Stimulated activated naive B cell treated with anti-CD40 and anti-IgM and Interleukin-4, amounts not matched to agents 10 μg/mL and 1 μg/mL and 100 μg/mL, for 72 hours (primary cell): ENCODE data around the gene COL9A3.

ENCODE experiments used
- ATAC-seq, 2 donors: fragments of 150-1000 bp; cut with Tn5 transposase; replicated peaks; 2 replicates each; pipeline ENCODE4 v1.10.0; 2021; ENCODE audit warnings: moderate library complexity in 1 of 2
- DNase-seq: peaks from one replicate; pipeline ENCODE4 v3.0.0; 2021
- H3K27ac Mint-ChIP-seq: one replicate; pipeline ENCODE4 v1.8.0; 2022; ENCODE audit warnings: mild to moderate bottlenecking, mixed read lengths
- H3K27me3 Mint-ChIP-seq, 2 donors: one replicate each; pipeline ENCODE4 v1.8.0; 2022; ENCODE audit warnings: mixed read lengths in 2 of 2
- H3K36me3 Mint-ChIP-seq, 2 donors: one replicate each; pipeline ENCODE4 v1.8.0; 2022; ENCODE audit warnings: mixed read lengths in 2 of 2, mild to moderate bottlenecking in 1 of 2
- H3K4me1 Mint-ChIP-seq, 2 donors: one replicate each; pipeline ENCODE4 v1.8.0; 2022; ENCODE audit warnings: mixed read lengths in 2 of 2, mild to moderate bottlenecking in 1 of 2
- H3K4me3 Mint-ChIP-seq, 2 donors: one replicate each; pipeline ENCODE4 v1.8.0; 2022; ENCODE audit warnings: mild to moderate bottlenecking in 2 of 2, mixed read lengths in 2 of 2, moderate library complexity in 1 of 2
- H3K9me3 Mint-ChIP-seq, 2 donors: one replicate each; pipeline ENCODE4 v1.8.0; 2022; ENCODE audit warnings: mixed read lengths in 2 of 2, mild to moderate bottlenecking in 1 of 2

Gene COL9A3

DNA sequence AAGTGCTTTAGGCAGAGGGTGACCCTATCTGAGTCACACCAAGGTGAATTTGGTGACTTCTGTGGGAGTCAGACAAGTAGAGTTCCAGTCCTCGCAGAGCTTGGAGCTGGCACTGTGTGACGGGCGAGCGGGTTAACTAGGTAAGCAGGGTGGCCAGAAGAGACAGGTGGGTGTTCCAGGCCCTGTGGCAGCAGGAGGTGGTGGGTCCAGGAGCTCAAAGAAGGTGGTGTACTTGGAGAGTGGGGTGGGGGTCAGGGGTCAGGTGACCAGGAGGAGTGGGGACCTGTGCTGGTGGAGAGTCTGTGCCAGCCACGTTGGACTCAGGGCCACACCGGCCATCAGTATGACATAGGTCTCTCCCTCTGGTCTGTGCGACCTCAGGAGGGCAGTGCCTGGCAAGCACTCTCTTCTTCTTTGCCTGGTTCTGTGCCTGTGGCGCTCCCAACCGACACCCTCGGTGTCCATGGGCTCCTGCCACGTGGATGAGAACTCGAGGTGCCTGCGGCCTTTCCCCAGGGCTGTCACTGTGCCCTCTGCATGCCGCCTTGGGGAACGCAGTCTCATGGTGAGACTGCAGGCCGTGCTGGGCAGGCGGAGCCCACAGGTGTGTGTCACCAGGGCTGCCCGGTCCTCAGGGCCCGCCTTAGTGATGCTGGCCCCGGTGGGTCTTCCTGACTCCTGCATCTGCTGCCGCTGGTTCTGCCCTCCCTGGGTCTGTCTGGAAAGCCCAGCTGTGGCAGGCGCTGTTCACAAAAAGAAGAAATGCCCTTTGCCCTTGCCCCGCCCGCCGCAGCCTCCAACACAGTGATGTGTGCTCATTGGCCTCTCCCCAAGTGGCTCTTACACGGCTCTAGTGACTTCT lies 18.9 kb upstream of the COL9A3 start:
- DNase-seq (no peak), ATAC-seq (no peak)
- H3K4me1 Mint-ChIP-seq = peaks cover 30 to 50% of the 10 kb centered on the region in 2 donors
- no peaks in the 10 kb centered on the region for H3K9me3 Mint-ChIP-seq
- peak overlapping the region; percentile 49 for H3K27ac Mint-ChIP-seq
- H3K36me3 Mint-ChIP-seq = peaks cover 19 to 34% of the 10 kb centered on the region in 2 donors
- no peaks in the 10 kb centered on the region for H3K27me3 Mint-ChIP-seq
- peak overlapping the region; percentile 89 to 90 for H3K4me3 Mint-ChIP-seq

DNA sequence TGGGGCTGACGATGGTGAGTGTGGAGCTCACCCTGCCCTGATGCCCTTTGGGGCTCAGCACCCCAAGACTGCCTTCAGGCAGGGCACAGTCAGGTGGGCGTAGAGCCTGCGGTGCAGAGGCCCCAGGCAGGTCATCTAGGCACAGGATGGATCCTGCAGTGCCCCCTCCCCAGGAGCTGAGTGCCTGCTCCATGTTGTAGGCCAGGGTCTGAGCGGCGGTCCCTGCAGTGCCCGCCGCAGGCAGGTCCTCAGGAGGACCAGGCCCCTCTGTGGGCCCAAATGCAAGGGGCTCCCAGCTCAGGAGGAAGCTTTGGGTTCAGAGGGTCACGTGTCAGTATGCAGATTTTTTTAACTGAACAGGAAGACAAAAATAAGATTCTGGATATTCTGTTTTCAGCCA lies 17.8 kb upstream of the COL9A3 start:
- peaks cover 27 to 42% of the 10 kb centered on the region in 2 donors for H3K4me1 Mint-ChIP-seq
- DNase-seq (no peak), ATAC-seq (no peak)
- H3K36me3 Mint-ChIP-seq = peaks cover 19 to 34% of the 10 kb centered on the region in 2 donors
- H3K27me3 Mint-ChIP-seq = no peaks in the 10 kb centered on the region
- H3K9me3 Mint-ChIP-seq = no peaks in the 10 kb centered on the region
- H3K27ac Mint-ChIP-seq = no peak overlapping the region
- H3K4me3 Mint-ChIP-seq = no peak overlapping the region

DNA sequence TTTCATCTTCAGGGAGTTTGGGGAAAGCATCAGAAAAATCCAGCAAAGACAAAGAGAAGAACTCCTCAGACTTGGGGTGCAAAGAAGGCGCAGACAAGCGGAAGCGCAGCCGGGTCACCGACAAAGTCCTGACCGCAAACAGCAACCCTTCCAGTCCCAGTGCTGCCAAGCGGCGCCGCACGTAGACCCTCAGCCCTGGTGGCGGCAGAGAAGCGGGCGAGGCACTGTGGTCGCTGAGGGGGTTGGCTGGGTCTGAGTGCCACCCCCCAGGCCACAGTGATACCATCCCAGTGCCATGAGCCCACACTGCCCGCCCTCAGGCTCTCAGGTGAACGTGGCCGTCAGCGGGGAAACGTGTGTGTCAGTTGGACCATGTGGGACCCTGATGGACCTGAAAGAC lies 17.4 kb upstream of the COL9A3 start:
- H3K36me3 Mint-ChIP-seq = peaks cover 19 to 34% of the 10 kb centered on the region in 2 donors
- ATAC-seq (no peak), DNase-seq (no peak)
- H3K27ac Mint-ChIP-seq = no peak overlapping the region
- no peaks in the 10 kb centered on the region for H3K27me3 Mint-ChIP-seq
- H3K9me3 Mint-ChIP-seq = no peaks in the 10 kb centered on the region
- H3K4me1 Mint-ChIP-seq = peaks cover 29 to 45% of the 10 kb centered on the region in 2 donors
- H3K4me3 Mint-ChIP-seq = no peak overlapping the region

DNA sequence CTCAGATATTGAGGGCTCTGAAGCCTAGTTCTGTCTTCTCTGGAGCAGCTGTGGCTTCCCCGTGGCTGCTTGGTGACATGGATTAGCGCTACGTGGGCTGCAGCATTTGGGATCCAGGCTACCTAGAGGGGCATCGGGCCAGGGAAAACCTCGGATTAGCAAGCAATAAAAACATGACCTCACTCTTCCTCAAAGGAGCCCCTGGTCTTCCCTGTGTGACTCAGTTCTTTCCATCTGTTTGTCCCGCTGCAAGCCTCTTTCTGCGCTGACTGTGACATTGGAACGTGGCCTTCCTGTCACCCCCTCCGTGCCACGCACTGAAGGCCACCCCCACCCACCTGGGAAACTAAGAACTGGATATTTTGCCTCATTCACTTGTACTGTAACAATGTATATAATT lies 17.0 kb upstream of the COL9A3 start:
- no peaks in the 10 kb centered on the region for H3K9me3 Mint-ChIP-seq
- DNase-seq = no peak

DNA sequence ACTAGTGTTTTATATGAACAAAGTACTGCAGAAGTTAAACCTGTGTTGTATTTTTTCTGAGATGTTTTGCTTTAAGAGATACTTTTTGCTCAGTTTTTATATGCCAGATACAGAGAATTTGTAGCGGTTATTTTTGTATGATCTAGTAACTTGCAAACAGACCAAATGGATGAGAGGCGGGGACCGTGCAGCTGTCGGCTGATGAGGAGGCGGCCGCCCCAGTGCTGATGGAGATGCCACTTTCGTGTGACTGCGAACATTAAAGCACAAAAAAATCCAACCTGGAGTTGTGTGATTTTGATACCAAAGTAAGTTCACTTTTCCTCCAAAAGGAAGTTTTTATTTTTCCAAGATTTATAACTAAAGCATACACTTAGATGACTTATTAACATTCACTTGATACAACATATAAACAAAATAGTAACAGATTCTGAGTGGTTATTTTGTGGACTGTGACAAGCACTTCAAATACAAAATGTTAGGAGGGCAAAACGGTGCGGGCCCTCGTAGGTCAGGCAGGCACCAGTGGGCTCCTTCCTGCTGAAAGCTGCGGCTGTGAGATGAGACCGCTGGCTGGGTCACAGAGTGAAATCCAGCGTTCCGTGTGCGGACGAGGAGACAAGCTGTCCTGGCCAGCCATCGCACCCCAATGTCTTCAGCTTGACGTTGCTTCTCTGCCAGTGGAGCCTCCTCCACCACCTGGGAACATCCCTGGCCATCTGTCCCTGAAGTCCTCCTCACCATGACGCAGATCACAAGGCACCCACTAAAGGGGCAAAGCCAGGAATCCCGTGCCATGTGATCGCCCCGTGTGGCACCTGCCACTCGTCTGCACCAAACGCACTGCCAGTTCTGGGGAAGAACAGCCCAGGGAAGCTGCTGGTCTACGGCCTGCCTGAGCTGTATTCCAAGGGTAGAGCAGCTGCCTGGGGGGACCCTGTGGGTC lies 16.3 kb upstream of the COL9A3 start:
- Mint-ChIP-seq H3K27ac (no peak overlapping the region), H3K9me3 (no peaks in the 10 kb centered on the region), H3K36me3 (peaks cover 23 to 38% of the 10 kb centered on the region in 2 donors), H3K27me3 (no peaks in the 10 kb centered on the region), H3K4me1 (peaks cover 29 to 38% of the 10 kb centered on the region in 2 donors), H3K4me3 (peak overlapping the region in 1 of 2 donors; percentile 15)
- DNase-seq (no peak), ATAC-seq (no peak)

More for the DNA sequence above, 17.0 kb upstream of the COL9A3 start:
- H3K27me3 Mint-ChIP-seq = no peaks in the 10 kb centered on the region
- no peak for ATAC-seq
- peaks cover 29 to 41% of the 10 kb centered on the region in 2 donors for H3K4me1 Mint-ChIP-seq
- H3K36me3 Mint-ChIP-seq = peaks cover 20 to 38% of the 10 kb centered on the region in 2 donors
- no peak overlapping the region for H3K27ac Mint-ChIP-seq
- H3K4me3 Mint-ChIP-seq = no peak overlapping the region

DNA sequence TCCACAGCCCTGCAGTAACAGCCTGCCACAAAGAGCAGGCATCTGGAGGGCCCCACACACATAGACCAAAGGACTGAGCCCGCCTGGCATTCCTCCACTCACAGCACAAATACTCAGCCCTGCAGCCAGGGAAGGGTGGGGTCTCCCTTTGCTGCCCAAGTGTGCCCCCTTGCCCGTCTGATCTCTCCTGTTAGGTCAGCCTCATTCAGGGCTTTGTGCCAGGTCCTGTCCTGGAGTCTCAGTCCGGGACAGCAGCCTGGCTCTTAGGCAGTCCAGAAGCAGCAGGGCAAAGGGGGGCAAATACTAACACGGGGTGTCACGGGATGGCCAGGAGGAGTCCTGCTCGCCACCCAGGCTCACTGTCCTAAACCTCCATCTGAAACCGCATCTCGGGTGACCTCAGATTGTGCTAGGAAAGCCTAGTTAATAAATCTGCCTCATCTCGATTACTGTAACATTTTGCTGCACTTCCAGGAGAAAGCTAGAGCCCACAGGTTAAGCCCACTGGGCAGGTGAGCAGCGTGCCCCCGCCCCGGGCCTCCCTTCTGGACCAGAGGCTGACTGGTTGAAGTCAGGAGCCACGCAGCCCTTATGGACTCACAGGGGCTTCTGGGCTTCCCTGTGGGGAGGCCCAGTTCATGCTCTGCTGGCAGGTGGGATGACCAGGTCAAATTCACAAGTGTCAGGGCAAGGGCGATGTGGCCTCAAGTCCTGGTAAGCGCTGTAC lies 15.4 kb upstream of the COL9A3 start:
- H3K36me3 Mint-ChIP-seq = peaks cover 23 to 38% of the 10 kb centered on the region in 2 donors
- no peak for ATAC-seq
- H3K4me1 Mint-ChIP-seq = peaks cover 32 to 41% of the 10 kb centered on the region in 2 donors
- no peak overlapping the region for H3K4me3 Mint-ChIP-seq
- no peak for DNase-seq
- H3K9me3 Mint-ChIP-seq = no peaks in the 10 kb centered on the region
- no peak overlapping the region for H3K27ac Mint-ChIP-seq
- no peaks in the 10 kb centered on the region for H3K27me3 Mint-ChIP-seq

DNA sequence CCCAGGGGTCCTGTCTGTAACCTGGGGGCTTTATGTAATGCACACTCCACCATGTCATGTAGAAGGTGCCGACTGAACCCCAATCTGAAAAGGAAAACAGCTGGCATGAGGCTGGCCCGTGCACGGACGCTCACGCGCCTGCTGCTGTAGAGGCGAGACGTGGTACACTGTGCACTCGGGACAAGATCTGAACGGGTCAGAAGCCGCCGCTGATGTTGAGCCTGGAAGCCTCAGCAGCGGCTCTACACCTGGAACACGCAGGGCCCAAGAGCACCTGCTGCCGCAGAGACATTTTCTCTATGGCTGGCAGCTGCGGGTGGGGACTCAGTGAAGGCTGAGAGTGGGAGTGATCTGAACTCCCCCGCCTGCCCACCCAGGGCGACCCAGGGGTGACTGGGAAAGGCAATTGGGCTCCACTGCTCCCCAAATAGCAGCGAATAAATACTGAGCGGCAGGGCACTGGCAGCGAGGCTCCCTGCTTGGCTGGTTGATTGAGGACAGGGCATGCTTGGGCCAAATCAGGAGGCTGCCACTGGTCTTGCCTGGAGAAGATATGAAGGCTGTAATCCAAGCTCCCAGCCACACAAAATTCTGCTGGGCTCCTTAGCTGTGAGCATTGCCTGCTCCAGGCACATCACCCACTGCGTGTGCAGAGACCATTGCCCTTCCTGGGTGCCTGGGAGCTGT lies 14.7 kb upstream of the COL9A3 start:
- H3K27ac Mint-ChIP-seq = no peak overlapping the region
- no peak overlapping the region for H3K4me3 Mint-ChIP-seq
- H3K9me3 Mint-ChIP-seq = no peaks in the 10 kb centered on the region
- ATAC-seq (no peak), DNase-seq (no peak)
- H3K36me3 Mint-ChIP-seq = peaks cover 27 to 43% of the 10 kb centered on the region in 2 donors
- peaks cover 35 to 45% of the 10 kb centered on the region in 2 donors for H3K4me1 Mint-ChIP-seq
- H3K27me3 Mint-ChIP-seq = no peaks in the 10 kb centered on the region

DNA sequence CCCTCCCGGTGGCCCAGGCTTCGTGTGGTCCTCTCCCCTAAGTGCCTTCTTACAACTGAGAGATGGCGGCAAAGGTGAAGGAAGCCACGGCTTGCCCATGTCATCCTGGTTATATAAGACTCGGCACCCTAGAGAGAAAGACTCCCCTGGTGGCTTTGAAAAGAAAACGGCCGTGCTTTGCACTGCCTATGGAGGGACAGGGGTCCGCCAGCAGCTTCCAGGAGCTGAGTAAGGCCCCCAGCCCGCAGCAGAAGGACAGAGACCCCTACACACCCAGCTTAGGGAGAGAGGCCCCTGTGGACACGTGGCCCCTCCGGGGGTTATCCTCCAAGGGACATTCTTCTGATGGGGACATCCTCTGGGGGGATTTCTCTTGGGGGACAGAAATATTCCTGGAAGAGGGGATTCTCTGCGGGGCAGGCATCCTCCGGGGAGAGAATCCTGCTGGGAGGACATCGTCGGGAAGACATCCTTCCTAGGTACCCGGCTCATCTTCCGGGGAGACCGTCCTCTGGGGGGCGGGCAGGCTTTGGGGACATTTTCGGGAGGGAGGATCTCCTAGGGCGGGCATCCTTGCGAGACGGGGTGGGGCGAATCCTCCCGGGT lies 12.7 kb upstream of the COL9A3 start:
- DNase-seq (no peak), ATAC-seq (peak; percentile 17 to 41)
- H3K27ac Mint-ChIP-seq = peak overlapping the region; percentile 92
- H3K4me1 Mint-ChIP-seq = peaks cover 29 to 41% of the 10 kb centered on the region in 2 donors
- H3K4me3 Mint-ChIP-seq = peak overlapping the region; percentile 84 to 88
- H3K9me3 Mint-ChIP-seq = no peaks in the 10 kb centered on the region
- peaks cover 28 to 39% of the 10 kb centered on the region in 2 donors for H3K36me3 Mint-ChIP-seq
- no peaks in the 10 kb centered on the region for H3K27me3 Mint-ChIP-seq

DNA sequence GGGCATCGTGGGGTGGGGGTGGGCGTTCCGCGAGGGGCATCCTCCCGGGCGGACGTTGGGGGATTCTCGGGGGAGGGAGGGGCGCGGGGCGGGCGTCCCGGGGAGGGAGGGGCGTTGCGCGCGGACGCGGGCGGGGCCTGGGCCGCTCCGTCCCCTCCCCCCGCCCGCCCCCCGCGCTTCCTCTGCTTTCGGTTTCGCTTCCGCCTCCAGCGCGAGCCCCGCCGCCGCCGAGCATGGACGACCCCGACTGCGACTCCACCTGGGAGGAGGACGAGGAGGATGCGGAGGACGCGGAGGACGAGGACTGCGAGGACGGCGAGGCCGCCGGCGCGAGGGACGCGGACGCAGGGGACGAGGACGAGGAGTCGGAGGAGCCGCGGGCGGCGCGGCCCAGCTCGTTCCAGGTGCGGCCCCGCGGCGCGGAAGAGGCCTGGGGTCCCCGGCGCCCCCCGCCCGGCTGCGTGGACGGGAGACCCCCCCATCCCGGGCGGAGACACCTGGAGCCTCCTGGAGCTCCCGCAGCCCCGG lies 12.2 kb upstream of the COL9A3 start, which contains the start of gene OGFR:
OGFR (plus strand) TSS at position 209 of the 528 bp plus-strand sequence; CDS start at position 234, 25 bp downstream.
- Mint-ChIP-seq H3K36me3 (peaks cover 25 to 40% of the 10 kb centered on the region in 2 donors), H3K9me3 (no peaks in the 10 kb centered on the region), H3K4me1 (peaks cover 29 to 39% of the 10 kb centered on the region in 2 donors), H3K27me3 (no peaks in the 10 kb centered on the region), H3K27ac (peak within 1 kb of the TSS; percentile 97), H3K4me3 (peak within 1 kb of the TSS; percentile 91 to 97)
- DNase-seq (peak; percentile 59), ATAC-seq (peak; percentile 60 to 72)

DNA sequence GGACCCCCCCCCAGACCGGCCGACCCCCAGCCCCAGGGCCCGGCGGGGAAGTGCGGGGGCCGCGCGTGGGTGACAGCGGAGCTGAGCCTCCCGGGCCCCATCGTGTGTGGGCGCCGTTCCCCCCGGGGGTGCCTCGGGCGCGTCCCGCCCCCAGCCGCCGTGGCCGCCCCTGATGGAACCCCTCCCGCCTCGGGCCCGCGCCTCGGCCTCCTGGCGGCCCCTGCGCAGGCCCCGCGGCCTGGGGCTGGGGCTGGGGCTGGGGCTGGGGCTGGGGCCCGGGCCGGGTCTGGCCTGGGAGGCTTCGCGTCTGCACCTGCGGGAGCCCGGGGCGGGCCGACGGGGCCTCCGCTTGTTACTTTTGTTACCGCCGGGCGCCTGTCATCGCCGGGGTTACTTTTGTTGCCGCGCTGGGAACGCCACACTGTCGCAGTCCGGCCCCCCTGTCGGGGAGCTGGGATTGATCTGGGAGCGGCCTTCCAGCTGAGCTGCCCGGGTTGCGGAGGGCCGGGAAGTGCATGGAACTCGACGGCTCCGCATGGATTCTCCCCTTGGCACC lies 11.6 kb upstream of the COL9A3 start:
- ATAC-seq (peak; percentile 55 to 58), DNase-seq (no peak)
- Mint-ChIP-seq H3K27me3 (no peaks in the 10 kb centered on the region), H3K27ac (peak overlapping the region; percentile 31), H3K9me3 (no peaks in the 10 kb centered on the region), H3K4me1 (peaks cover 29 to 39% of the 10 kb centered on the region in 2 donors), H3K4me3 (peak overlapping the region; percentile 86 to 91), H3K36me3 (peaks cover 22 to 40% of the 10 kb centered on the region in 2 donors)

DNA sequence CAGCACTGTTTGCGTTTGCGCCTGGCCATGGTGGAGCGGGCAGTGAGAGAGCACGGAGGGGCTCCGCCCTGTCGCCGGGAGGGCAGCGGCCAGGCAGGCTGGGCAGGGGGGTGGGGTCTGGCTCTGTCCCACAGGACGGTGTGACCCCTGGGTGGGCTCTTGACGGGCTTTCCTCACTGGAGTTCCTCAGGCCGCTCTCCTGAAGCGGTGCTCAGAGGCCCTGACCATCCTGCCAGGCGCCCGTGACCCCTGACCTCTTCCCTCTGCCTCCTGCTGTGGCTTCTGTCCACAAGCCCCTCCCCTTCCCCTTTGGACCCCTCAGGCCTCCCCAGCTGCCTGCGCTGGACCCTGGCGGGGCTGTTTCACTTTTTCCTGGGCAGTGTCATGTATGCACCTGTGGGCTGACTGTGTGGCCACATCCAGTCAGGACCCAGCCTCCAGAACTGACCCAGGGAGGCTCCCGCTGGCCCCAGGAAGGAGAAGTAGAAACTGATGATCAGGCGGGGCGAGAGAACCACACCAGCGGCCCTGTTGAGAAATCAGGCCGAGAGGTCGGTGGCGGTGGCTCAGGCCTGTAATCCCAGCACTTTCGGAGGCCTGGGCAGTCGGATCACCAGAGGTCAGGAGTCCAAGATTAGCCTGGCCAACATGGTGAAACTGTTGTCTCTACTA lies 11.0 kb upstream of the COL9A3 start:
- H3K36me3 Mint-ChIP-seq = peaks cover 24 to 39% of the 10 kb centered on the region in 2 donors
- ATAC-seq (peak in 1 of 2 donors; percentile 5), DNase-seq (no peak)
- peak overlapping the region; percentile 85 for H3K27ac Mint-ChIP-seq
- peak overlapping the region; percentile 86 to 91 for H3K4me3 Mint-ChIP-seq
- H3K4me1 Mint-ChIP-seq = peaks cover 29 to 39% of the 10 kb centered on the region in 2 donors
- H3K9me3 Mint-ChIP-seq = no peaks in the 10 kb centered on the region
- H3K27me3 Mint-ChIP-seq = no peaks in the 10 kb centered on the region

DNA sequence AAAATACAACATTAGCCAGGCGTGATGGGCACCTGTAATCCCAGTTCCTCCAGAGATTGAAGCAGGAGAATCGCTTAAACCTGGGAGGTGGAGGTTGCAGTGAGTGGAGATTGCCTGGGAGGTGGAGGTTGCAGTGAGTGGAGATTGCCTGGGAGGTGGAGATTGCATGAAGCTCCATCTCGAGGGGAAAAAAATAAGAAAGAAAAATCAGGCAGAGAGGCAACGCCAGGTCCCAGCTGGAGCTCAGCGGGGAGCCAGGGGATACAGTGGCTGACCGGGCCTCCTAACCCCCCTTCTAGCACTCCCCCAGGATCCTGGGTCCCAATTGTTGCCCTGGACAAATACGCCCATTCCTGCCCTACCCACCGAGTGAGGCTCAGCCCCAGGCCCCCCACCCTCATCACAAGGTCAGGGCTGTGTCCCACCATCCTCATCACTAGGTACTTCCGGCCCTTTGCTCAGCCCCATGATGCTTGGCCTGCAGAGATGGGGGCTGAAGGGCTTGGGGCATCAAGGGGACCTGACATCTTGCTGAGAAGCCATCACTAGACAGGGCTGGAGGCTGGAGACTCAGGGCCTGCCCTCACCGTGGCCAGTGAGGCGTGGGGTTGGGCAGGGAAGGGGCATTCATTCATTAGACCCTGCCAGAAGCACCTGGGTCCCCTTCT lies 10.3 kb upstream of the COL9A3 start:
- H3K4me1 Mint-ChIP-seq = peaks cover 28 to 39% of the 10 kb centered on the region in 2 donors
- H3K9me3 Mint-ChIP-seq = no peaks in the 10 kb centered on the region
- H3K36me3 Mint-ChIP-seq = peaks cover 21 to 33% of the 10 kb centered on the region in 2 donors

More for the DNA sequence above, 10.3 kb upstream of the COL9A3 start:
- ATAC-seq (no peak), DNase-seq (no peak)
- Mint-ChIP-seq H3K4me3 (peak overlapping the region; percentile 86 to 91), H3K27ac (peak overlapping the region; percentile 85), H3K27me3 (no peaks in the 10 kb centered on the region)
